Tibial nerve (tissue), 4 donors: ENCODE data around the gene SYNPO2. TPM values are rescaled to one million over a fixed set of nuclear protein-coding genes. Genes with fewer than 3 reads are reported as not detected.
A peak's percentile ranks its signal among the peaks of the same experiment; 100 is the strongest.

Experiments
- DNase-seq, 2 donors: peaks; one replicate each; pipeline ENCODE4 v3.0.0-alpha.2; 2019; ENCODE audit warnings: low spot score in 2 of 2
- H3K27ac ChIP-seq, 4 donors: fragments of 200-600 bp; sonication (generic) in 3 of 4; one replicate each; pipeline ENCODE4 v1.5.1; 2017 to 2019; ENCODE audit warnings: mild to moderate bottlenecking in 1 of 4
- H3K27me3 ChIP-seq, 2 donors: fragments of 200-600 bp; sonication (generic) in 1 of 2; one replicate each; pipeline versions ENCODE4 v1.5.1 to v1.6.0; 2017 to 2019
- H3K36me3 ChIP-seq, 3 donors: fragments of 200-600 bp; sonication (generic); one replicate each; pipeline ENCODE4 v1.5.1; 2018 to 2019
- H3K4me1 ChIP-seq, 4 donors: fragments of 200-600 bp; sonication (generic) in 3 of 4; one replicate each; pipeline ENCODE4 v1.5.1; 2017 to 2019
- H3K4me3 ChIP-seq, 4 donors: fragments of 200-600 bp; sonication (generic) in 3 of 4; one replicate each; pipeline ENCODE4 v1.5.1; 2017 to 2019; ENCODE audit warnings: mild to moderate bottlenecking in 1 of 4, moderate library complexity in 1 of 4
- H3K9me3 ChIP-seq, 4 donors: fragments of 200-600 bp; sonication (generic) in 3 of 4; one replicate each; pipeline ENCODE4 v1.5.1; 2017 to 2019
- EP300 ChIP-seq, 2 donors: sonication (generic); formaldehyde crosslinking; IDR thresholded peaks; one replicate each; pipeline ENCODE4 v1.6.1; 2017; ENCODE audit warnings: antibody characterized with exemption in 2 of 2, mild to moderate bottlenecking in 1 of 2
- POLR2A ChIP-seq, 2 donors: fragments of 450-650 bp; IDR thresholded peaks; one replicate each; pipeline ENCODE4 v1.6.1; 2017; ENCODE audit warnings: antibody characterized with exemption in 2 of 2, mild to moderate bottlenecking in 2 of 2, moderate library complexity in 2 of 2
- WGBS, 2 donors: methylation state at CpG; one replicate each; pipeline ENCODE4 v1.1.5; 2018; 5-methylcytosine and 5-hydroxymethylcytosine counted together
- total RNA-seq, 4 donors: library from RNA; depleted of rRNA; stranded (reverse); fragments of >200 nt; gene quantifications; one replicate each; pipeline ENCODE4 v1.1.0, GENCODE V29; 2016
- TF ChIP-seq, protein P1 (sequence below), 5 experiments: fragments of 200-600 bp in 3 of 5; fragments of 450-650 bp in 2 of 5; sonication (generic) in 3 of 5; IDR thresholded peaks; one replicate each; pipeline ENCODE4 v1.5.1; 2016 to 2019; ENCODE audit warnings: antibody characterized with exemption in 5 of 5, mild to moderate bottlenecking in 3 of 5, moderate library complexity in 2 of 5

Gene SYNPO2
- total RNA-seq, 4 donors from 2014 or later: 118 to 177 (median 138) TPM

DNA sequence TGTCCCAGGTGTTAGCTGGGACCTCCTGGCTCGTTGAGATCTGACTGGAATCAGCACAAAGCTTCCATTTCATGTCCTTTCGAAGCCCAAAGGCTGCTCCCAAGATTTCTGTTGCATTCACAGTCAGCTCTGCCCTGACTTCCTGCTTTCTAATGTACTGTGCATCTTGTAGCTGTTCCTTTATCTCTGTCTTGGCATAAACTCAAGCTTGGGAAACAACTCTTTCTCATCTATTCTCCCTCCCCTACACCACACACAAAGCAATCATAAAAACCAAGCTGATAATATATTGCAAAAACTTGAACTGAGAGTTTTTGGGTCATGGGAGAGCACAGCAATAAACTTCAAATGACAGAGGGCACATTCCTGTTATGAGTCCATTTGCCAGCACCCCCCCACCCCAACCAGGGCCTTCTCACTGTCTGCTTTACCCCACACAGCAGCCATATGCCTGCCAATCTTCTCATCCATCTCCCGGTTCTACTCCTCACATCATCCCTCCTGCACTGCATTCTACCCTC is 76.3 kb downstream of the SYNPO2 start:
- Histone ChIP-seq H3K4me3 (no peak overlapping the region), H3K27ac (peak overlapping the region in 2 of 4 donors; percentile 76 to 86), H3K9me3 (no peaks in the 10 kb centered on the region), H3K36me3 (no peaks in the 10 kb centered on the region), H3K27me3 (no peaks in the 10 kb centered on the region), H3K4me1 (peaks cover 0 to 71% (median 35%) of the 10 kb centered on the region in 4 donors)
- TF ChIP-seq, protein P1, sequence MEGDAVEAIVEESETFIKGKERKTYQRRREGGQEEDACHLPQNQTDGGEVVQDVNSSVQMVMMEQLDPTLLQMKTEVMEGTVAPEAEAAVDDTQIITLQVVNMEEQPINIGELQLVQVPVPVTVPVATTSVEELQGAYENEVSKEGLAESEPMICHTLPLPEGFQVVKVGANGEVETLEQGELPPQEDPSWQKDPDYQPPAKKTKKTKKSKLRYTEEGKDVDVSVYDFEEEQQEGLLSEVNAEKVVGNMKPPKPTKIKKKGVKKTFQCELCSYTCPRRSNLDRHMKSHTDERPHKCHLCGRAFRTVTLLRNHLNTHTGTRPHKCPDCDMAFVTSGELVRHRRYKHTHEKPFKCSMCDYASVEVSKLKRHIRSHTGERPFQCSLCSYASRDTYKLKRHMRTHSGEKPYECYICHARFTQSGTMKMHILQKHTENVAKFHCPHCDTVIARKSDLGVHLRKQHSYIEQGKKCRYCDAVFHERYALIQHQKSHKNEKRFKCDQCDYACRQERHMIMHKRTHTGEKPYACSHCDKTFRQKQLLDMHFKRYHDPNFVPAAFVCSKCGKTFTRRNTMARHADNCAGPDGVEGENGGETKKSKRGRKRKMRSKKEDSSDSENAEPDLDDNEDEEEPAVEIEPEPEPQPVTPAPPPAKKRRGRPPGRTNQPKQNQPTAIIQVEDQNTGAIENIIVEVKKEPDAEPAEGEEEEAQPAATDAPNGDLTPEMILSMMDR (IDR thresholded peaks at IDR 0.05): no peak
- TF ChIP-seq EP300 (IDR thresholded peaks at IDR 0.05): peak in 1 of 2 donors; percentile 5
- 23 to 26% methylated on average over 3 of the region's 3 CpGs for WGBS, 2 donors
- no peak for DNase-seq

DNA sequence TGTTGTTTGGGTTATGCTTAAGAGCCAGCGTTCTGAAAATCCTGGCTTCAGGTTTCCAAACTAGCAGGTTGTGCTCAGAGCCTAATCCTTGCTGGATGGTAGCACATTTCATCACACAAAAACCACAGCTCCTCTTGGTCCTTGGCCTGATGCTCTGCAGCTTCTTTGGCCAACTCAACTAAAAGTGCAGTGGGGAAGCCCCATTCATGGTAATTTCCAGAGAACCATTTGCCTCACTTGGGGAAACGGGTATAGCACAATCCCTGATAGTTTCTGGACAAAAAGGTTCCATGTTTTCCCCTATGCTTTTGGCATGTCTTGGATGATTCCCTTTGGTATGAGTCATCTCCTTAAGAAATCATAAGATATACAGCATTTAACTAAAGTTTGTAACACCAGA is 78.7 kb downstream of the SYNPO2 start:
- H3K36me3 ChIP-seq: no peaks in the 10 kb centered on the region
- H3K4me1 ChIP-seq: peaks cover 0 to 75% (median 32%) of the 10 kb centered on the region in 4 donors
- no peaks in the 10 kb centered on the region for H3K9me3 ChIP-seq
- 35 to 39% methylated on average over 2 of the region's 2 CpGs for WGBS, 2 donors
- no peak overlapping the region for H3K4me3 ChIP-seq
- no peaks in the 10 kb centered on the region for H3K27me3 ChIP-seq
- TF ChIP-seq POLR2A (IDR thresholded peaks at IDR 0.05): no peak
- peak in 1 of 2 donors; percentile 17 for TF ChIP-seq EP300 (IDR thresholded peaks at IDR 0.05)
- peak overlapping the region; percentile 21 to 86 (median 68) for H3K27ac ChIP-seq
- DNase-seq: peak in 1 of 2 donors; percentile 37

DNA sequence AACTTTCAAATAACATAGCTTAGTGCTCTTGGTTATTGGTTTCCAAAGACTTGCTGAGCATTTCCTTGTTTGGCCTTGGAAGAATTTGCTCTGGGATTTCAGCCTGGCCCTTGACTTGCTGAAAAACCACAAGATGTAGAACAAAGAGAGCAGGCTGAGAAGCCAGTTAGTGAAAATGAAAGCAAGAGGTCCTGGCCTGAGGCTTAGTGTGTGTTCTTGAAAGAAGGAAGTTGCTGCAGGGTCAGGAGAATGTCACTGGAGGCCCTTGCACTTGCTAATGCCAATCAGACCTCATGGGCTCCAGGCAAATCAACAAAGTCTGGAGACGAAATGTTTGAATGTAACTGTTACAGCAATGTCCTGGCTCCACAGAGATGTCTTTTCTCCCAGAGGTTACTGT is 79.4 kb downstream of the SYNPO2 start:
- 0% methylated on average over 1 of the region's 1 CpG for WGBS, 2 donors
- peaks cover 0 to 73% (median 31%) of the 10 kb centered on the region in 4 donors for H3K4me1 ChIP-seq
- H3K36me3 ChIP-seq: no peaks in the 10 kb centered on the region
- peak overlapping the region; percentile 21 to 86 (median 68) for H3K27ac ChIP-seq
- DNase-seq: peak; percentile 55 to 78
- H3K4me3 ChIP-seq: no peak overlapping the region
- TF ChIP-seq EP300 (IDR thresholded peaks at IDR 0.05): peak in 1 of 2 donors; percentile 89
- TF ChIP-seq, protein P1 (IDR thresholded peaks at IDR 0.05): no peak
- no peaks in the 10 kb centered on the region for H3K27me3 ChIP-seq
- no peaks in the 10 kb centered on the region for H3K9me3 ChIP-seq

DNA sequence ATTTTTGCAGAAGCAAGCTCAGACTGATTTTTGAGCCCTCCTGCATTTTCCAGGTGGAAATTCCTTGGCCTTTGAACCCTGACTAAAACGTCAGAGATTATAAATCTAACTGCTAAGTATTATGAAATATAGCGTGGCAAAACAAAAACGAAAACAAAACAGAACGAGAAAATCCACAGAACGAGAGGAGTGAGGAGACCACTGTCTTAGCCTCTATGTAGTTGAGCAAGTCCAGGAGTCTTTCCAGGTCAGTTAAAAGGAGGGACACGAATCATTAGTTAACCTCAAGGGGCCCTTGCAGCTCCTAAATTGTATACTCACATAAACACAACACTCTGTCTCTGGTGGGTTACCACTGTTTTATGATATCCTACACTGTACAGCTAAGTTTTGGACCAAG is 80.2 kb downstream of the SYNPO2 start:
- H3K36me3 ChIP-seq: no peaks in the 10 kb centered on the region
- DNase-seq: no peak
- H3K4me1 ChIP-seq: peaks cover 0 to 79% (median 31%) of the 10 kb centered on the region in 4 donors
- WGBS, 2 donors: 13 to 22% methylated on average over 6 of the region's 6 CpGs
- H3K27me3 ChIP-seq: no peaks in the 10 kb centered on the region
- H3K4me3 ChIP-seq: peak overlapping the region in 1 of 4 donors; percentile 16
- H3K9me3 ChIP-seq: no peaks in the 10 kb centered on the region
- TF ChIP-seq, protein P1 (IDR thresholded peaks at IDR 0.05): no peak
- no peak for TF ChIP-seq EP300 (IDR thresholded peaks at IDR 0.05)
- TF ChIP-seq POLR2A (IDR thresholded peaks at IDR 0.05): no peak
- H3K27ac ChIP-seq: peak overlapping the region; percentile 21 to 86 (median 68)

DNA sequence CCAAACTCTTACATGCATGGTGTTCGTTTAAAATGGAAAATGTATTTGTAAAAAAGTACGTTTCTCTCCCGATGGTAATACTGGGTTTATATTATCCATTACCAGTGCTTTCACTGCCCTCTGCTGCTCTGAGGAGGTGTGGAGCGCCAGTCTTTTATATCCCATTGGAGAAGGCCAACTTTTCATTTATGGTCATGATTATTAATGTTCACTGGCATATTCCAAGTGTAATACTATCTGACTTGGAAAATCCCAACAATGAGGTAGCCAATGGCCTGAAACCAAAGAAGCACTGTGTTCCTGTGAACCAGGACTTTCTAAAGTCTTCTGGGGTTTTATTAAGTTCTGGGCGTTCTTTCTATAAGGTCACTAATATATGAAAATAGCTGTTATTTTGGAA is 80.7 kb downstream of the SYNPO2 start:
- peak; percentile 35 to 80 for DNase-seq
- H3K9me3 ChIP-seq: no peaks in the 10 kb centered on the region
- 11 to 18% methylated on average over 5 of the region's 5 CpGs for whole genome bisulfite sequencing, 2 donors
- TF ChIP-seq, protein P1 (IDR thresholded peaks at IDR 0.05): peak; percentile 37 to 85 (median 57)
- TF ChIP-seq POLR2A (IDR thresholded peaks at IDR 0.05) (peak in 1 of 2 donors; percentile 9), EP300 (IDR thresholded peaks at IDR 0.05) (peak in 1 of 2 donors; percentile 74)
- no peaks in the 10 kb centered on the region for H3K36me3 ChIP-seq
- peaks cover 0 to 78% (median 31%) of the 10 kb centered on the region in 4 donors for H3K4me1 ChIP-seq
- peak overlapping the region in 1 of 4 donors; percentile 16 for H3K4me3 ChIP-seq
- H3K27ac ChIP-seq: peak overlapping the region in 3 of 4 donors; percentile 60 to 86 (median 76)
- H3K27me3 ChIP-seq: no peaks in the 10 kb centered on the region
